Parathyroid adenoma (tissue), 2 donors: ENCODE data around the gene HK3.

Experiments
- H2AFZ ChIP-seq: fragments of 300-600 bp; sonication (generic); one replicate; pipeline ENCODE4 v1.7.0; 2017; ENCODE audit warnings: antibody characterized with exemption, mild to moderate bottlenecking
- H3K27ac ChIP-seq: fragments of 300-600 bp; sonication (generic); one replicate; pipeline ENCODE4 v1.7.0; 2017
- H3K27me3 ChIP-seq: fragments of 300-600 bp; sonication (generic); one replicate; pipeline ENCODE4 v1.7.0; 2017; ENCODE audit warnings: low read length; ENCODE audit not compliant: control insufficient read depth, insufficient read depth
- H3K36me3 ChIP-seq: fragments of 300-600 bp; sonication (generic); one replicate; pipeline ENCODE4 v1.7.0; 2017; ENCODE audit warnings: low read length; ENCODE audit not compliant: control insufficient read depth, insufficient read depth
- H3K4me1 ChIP-seq: fragments of 300-600 bp; sonication (generic); one replicate; pipeline ENCODE4 v1.7.0; 2017; ENCODE audit warnings: control low read depth
- H3K4me2 ChIP-seq: fragments of 300-600 bp; sonication (generic); one replicate; pipeline ENCODE4 v1.7.0; 2017; ENCODE audit warnings: low read length
- H3K4me3 ChIP-seq: fragments of 300-600 bp; sonication (generic); one replicate; pipeline ENCODE4 v1.7.0; 2017; ENCODE audit warnings: low read depth, low read length
- H3K79me2 ChIP-seq: fragments of 300-600 bp; sonication (generic); one replicate; pipeline ENCODE4 v1.7.0; 2017; ENCODE audit warnings: control low read depth
- H3K9ac ChIP-seq: fragments of 300-600 bp; sonication (generic); one replicate; pipeline ENCODE4 v1.7.0; 2017; ENCODE audit warnings: mild to moderate bottlenecking
- H3K9me3 ChIP-seq: fragments of 300-600 bp; sonication (generic); one replicate; pipeline ENCODE4 v1.7.0; 2017; ENCODE audit warnings: low read length; ENCODE audit not compliant: control insufficient read depth
- TF ChIP-seq, protein P1 (sequence below): fragments of 300-600 bp; sonication (generic); IDR thresholded peaks from one replicate; pipeline ENCODE4 v1.7.0; 2017; ENCODE audit warnings: antibody characterized with exemption, mild to moderate bottlenecking
- donor health status: primary hyperparathyroidism.

HK3 gene, protein sequence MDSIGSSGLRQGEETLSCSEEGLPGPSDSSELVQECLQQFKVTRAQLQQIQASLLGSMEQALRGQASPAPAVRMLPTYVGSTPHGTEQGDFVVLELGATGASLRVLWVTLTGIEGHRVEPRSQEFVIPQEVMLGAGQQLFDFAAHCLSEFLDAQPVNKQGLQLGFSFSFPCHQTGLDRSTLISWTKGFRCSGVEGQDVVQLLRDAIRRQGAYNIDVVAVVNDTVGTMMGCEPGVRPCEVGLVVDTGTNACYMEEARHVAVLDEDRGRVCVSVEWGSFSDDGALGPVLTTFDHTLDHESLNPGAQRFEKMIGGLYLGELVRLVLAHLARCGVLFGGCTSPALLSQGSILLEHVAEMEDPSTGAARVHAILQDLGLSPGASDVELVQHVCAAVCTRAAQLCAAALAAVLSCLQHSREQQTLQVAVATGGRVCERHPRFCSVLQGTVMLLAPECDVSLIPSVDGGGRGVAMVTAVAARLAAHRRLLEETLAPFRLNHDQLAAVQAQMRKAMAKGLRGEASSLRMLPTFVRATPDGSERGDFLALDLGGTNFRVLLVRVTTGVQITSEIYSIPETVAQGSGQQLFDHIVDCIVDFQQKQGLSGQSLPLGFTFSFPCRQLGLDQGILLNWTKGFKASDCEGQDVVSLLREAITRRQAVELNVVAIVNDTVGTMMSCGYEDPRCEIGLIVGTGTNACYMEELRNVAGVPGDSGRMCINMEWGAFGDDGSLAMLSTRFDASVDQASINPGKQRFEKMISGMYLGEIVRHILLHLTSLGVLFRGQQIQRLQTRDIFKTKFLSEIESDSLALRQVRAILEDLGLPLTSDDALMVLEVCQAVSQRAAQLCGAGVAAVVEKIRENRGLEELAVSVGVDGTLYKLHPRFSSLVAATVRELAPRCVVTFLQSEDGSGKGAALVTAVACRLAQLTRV

DNA sequence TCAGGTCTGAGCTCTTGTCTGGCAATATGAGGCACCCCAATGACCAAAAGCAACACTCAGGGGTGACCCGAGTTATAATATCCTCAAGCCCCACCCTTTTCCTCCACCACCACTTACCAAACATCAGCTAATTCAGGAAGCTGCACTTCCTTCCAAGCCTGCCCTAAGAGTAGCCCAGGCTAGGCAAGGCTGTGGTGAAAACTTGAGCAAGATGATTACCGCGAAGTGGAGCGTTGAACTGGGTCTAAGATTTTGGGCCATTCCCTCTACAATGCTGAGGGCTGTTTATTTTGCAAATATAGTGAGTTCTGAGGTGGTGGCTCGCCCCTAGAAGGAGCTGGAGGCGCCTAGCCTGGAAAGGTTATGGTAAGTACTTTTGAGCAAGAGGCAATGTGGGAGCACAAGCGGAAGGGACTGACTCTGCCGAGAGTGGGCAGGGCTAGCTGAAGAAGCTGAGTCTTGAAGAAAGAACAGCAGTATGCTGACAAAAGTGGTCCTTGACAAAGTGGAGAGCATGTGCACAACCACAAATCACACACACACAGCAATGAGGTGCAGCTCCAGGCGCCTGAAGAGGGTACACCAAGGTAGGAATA, at the start of gene HK3:
TSS of gene HK3 (minus strand) at position 51 of the 596 bp plus-strand sequence. CDS start 3,187 bp downstream, outside the sequence.
- Histone ChIP-seq H3K27ac (no peak within 1 kb of the TSS), H3K9me3 (no peaks in the 10 kb centered on the region), H3K79me2 (no peaks in the 10 kb centered on the region), H3K4me3 (no peak within 1 kb of the TSS), H3K9ac (no peak within 1 kb of the TSS), H3K4me1 (no peaks in the 10 kb centered on the region), H3K27me3 (no peaks in the 10 kb centered on the region), H3K4me2 (no peak within 1 kb of the TSS), H3K36me3 (no peaks in the 10 kb centered on the region), H2AFZ (no peak within 1 kb of the TSS)
- TF ChIP-seq, protein P1, sequence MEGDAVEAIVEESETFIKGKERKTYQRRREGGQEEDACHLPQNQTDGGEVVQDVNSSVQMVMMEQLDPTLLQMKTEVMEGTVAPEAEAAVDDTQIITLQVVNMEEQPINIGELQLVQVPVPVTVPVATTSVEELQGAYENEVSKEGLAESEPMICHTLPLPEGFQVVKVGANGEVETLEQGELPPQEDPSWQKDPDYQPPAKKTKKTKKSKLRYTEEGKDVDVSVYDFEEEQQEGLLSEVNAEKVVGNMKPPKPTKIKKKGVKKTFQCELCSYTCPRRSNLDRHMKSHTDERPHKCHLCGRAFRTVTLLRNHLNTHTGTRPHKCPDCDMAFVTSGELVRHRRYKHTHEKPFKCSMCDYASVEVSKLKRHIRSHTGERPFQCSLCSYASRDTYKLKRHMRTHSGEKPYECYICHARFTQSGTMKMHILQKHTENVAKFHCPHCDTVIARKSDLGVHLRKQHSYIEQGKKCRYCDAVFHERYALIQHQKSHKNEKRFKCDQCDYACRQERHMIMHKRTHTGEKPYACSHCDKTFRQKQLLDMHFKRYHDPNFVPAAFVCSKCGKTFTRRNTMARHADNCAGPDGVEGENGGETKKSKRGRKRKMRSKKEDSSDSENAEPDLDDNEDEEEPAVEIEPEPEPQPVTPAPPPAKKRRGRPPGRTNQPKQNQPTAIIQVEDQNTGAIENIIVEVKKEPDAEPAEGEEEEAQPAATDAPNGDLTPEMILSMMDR: no peak

GRCh38 chr5:176948458-176948857, 49.3 kb upstream of the HK3 start:
- Histone ChIP-seq H3K4me2 (no peak overlapping the region), H3K27ac (no peak overlapping the region), H3K79me2 (no peaks in the 10 kb centered on the region), H3K9me3 (no peaks in the 10 kb centered on the region), H3K36me3 (no peaks in the 10 kb centered on the region), H3K4me1 (no peaks in the 10 kb centered on the region), H3K4me3 (no peak overlapping the region), H2AFZ (no peak overlapping the region), H3K27me3 (no peaks in the 10 kb centered on the region), H3K9ac (no peak overlapping the region)
- TF ChIP-seq, protein P1: no peak

GRCh38 chr5:176947847-176948246, 48.7 kb upstream of the HK3 start:
- Histone ChIP-seq H3K79me2 (no peaks in the 10 kb centered on the region), H3K9ac (no peak overlapping the region), H2AFZ (no peak overlapping the region), H3K4me2 (no peak overlapping the region), H3K4me1 (no peaks in the 10 kb centered on the region), H3K36me3 (no peaks in the 10 kb centered on the region), H3K4me3 (no peak overlapping the region), H3K27me3 (no peaks in the 10 kb centered on the region), H3K27ac (no peak overlapping the region), H3K9me3 (no peaks in the 10 kb centered on the region)
- TF ChIP-seq, protein P1: no peak

- Histone ChIP-seq H3K27me3 (no peaks in the 10 kb centered on the region), H3K9ac (no peak overlapping the region), H3K4me2 (no peak overlapping the region), H3K36me3 (no peaks in the 10 kb centered on the region), H3K9me3 (no peaks in the 10 kb centered on the region), H3K4me1 (no peaks in the 10 kb centered on the region), H3K79me2 (no peaks in the 10 kb centered on the region), H3K4me3 (no peak overlapping the region), H2AFZ (no peak overlapping the region), H3K27ac (no peak overlapping the region)
- TF ChIP-seq, protein P1: no peak
These were observed 45.1 kb upstream of the HK3 start for GRCh38 chr5:176944268-176944667.
